ENCODE measurements around the gene DHRSX. TPM values are rescaled to one million over a fixed set of nuclear protein-coding genes. Genes with fewer than 3 reads are reported as not detected.

The DHRSX gene
- total and polyA plus RNA-seq, 2 of the 13 experiments (the other 11 are each of a cell fraction or from before 2014, with no cell fraction given) = 15.5 to 24.3 TPM

GRCh38 chrX:2387614-2388239 lies 113.0 kb downstream of the DHRSX start:
- Histone ChIP-seq H3K27ac (ENCODE audit: extremely low read length, insufficient read depth, low read length) (no peak overlapping the region), H4K20me1 (ENCODE audit: insufficient read depth, low read length) (no peaks in the 10 kb centered on the region; the same call in 1 of the 2 replicates), H3K9me3 (ENCODE audit: low read length) (no peaks in the 10 kb centered on the region), H3K4me2 (ENCODE audit: low read depth, low read length) (no peak overlapping the region), H3K79me2 (ENCODE audit: insufficient read depth, low read length) (no peaks in the 10 kb centered on the region), H3K9ac (ENCODE audit: insufficient read depth, low read depth, low read length) (no peak overlapping the region), H3K27me3 (ENCODE audit: control insufficient read depth in 1 of 2, insufficient read depth in 2 of 2, low read length in 2 of 2) (no peaks in the 10 kb centered on the region), H3K4me1 (ENCODE audit: insufficient read depth, low read length) (peaks cover 10% of the 10 kb centered on the region), H3K4me3 (replicated peaks in 1 of 3; ENCODE audit: insufficient read depth in 1 of 3, low read depth in 2 of 3, low read length in 3 of 3) (no peak overlapping the region), H2AFZ (ENCODE audit: low read length) (no peak overlapping the region), H3K36me3 (replicated peaks in 1 of 2; ENCODE audit: control insufficient read depth in 1 of 2, insufficient read depth in 2 of 2, low read length in 2 of 2) (peaks cover 0 to 3% of the 10 kb centered on the region in 2 experiments; a peak in 2 of 5 replicates)
- TF ChIP-seq, protein P1, sequence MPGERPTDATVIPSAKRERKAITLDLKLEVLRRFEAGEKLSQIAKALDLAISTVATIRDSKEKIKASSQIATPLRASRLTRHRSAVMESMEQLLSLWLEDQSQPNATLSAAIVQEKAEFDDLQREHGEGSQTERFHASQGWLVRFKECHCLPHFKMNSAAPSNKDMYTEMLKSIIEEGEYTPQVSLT (CRISPR knock-in tag; IDR thresholded peaks at IDR 0.05; ENCODE audit: borderline replicate concordance, low read depth) = no peak
- TF ChIP-seq MAFF (IDR thresholded peaks at IDR 0.05; ENCODE audit: low read depth, low read length) = no peak
- ChIA-PET CTCF (ENCODE audit: low intra/inter-chr PET ratio, low total read pairs) (no interaction called here), POLR2A (no interaction called here)
- intact Hi-C loops (cut with micrococcal nuclease; ENCODE audit: unreplicated experiment) = no loop called here
- 74% methylated on average over 6 of the region's 6 CpGs for WGBS (ENCODE audit: low lambda C conversion rate)
- no TSS peak for BruUV-seq (replicated peaks)
- ATAC-seq (no peak), DNase-seq (ENCODE audit: low spot score) (no peak), FAIRE-seq (no peak)
- in situ Hi-C loops (cut with HindIII; ENCODE audit: extremely low pct_ligation_motif_present, low pct_unique_long_range_greater_than_20kb) = no loop called here

DNA sequence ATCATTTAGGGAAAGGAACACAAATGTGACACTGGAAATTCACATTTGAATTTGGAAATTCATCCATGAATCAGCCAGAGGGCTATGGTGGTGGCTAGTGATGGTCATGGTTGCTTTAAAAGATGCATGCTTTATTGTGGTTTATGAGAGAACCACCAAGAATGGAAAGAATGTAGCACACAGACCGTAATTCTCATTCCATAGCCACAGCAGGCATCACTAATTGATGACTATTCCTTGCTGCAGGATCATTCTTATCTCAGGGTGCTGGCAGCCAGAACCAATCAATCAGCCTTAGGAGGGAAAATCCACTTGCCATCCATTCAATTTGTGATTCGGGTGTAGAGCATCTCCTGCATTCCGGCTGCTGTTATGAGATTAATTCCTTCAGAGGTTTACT lies 115.6 kb downstream of the DHRSX start:
- H2AFZ ChIP-seq (ENCODE audit: low read length) = no peak overlapping the region
- H3K36me3 ChIP-seq (replicated peaks in 1 of 2; ENCODE audit: control insufficient read depth in 1 of 2, insufficient read depth in 2 of 2, low read length in 2 of 2) = no peaks in the 10 kb centered on the region; a peak in 1 of 5 replicates
- no peak overlapping the region for H3K27ac ChIP-seq (ENCODE audit: extremely low read length, insufficient read depth, low read length)
- no peaks in the 10 kb centered on the region for H3K79me2 ChIP-seq (ENCODE audit: insufficient read depth, low read length)
- ChIA-PET CTCF (ENCODE audit: low intra/inter-chr PET ratio, low total read pairs) (no interaction called here), POLR2A (no interaction called here)
- 83% methylated on average over 3 of the region's 3 CpGs for WGBS (ENCODE audit: low lambda C conversion rate)
- FAIRE-seq = no peak
- intact Hi-C loops (cut with micrococcal nuclease; ENCODE audit: unreplicated experiment) (no loop called here), in situ Hi-C loops (cut with HindIII; ENCODE audit: extremely low pct_ligation_motif_present, low pct_unique_long_range_greater_than_20kb) (no loop called here)
- DNase-seq (ENCODE audit: low spot score) = no peak
- H3K9ac ChIP-seq (ENCODE audit: insufficient read depth, low read depth, low read length) = no peak overlapping the region
- no peak overlapping the region for H3K4me2 ChIP-seq (ENCODE audit: low read depth, low read length)
- no peaks in the 10 kb centered on the region for H3K4me1 ChIP-seq (ENCODE audit: insufficient read depth, low read length)
- BruUV-seq (replicated peaks) = no TSS peak
- H3K27me3 ChIP-seq (ENCODE audit: control insufficient read depth in 1 of 2, insufficient read depth in 2 of 2, low read length in 2 of 2) = no peaks in the 10 kb centered on the region
- ATAC-seq = no peak
- H3K9me3 ChIP-seq (ENCODE audit: low read length) = no peaks in the 10 kb centered on the region
- H4K20me1 ChIP-seq (ENCODE audit: insufficient read depth, low read length) = no peaks in the 10 kb centered on the region; the same call in 1 of the 2 replicates
- H3K4me3 ChIP-seq (replicated peaks in 1 of 3; ENCODE audit: insufficient read depth in 1 of 3, low read depth in 2 of 3, low read length in 3 of 3) = no peak overlapping the region
- TF ChIP-seq ZNF670 (CRISPR knock-in tag; IDR thresholded peaks at IDR 0.05; ENCODE audit: borderline replicate concordance) = no peak
- no peak for TF ChIP-seq RCOR2 (CRISPR knock-in tag; IDR thresholded peaks at IDR 0.05)
- TF ChIP-seq, protein P2, sequence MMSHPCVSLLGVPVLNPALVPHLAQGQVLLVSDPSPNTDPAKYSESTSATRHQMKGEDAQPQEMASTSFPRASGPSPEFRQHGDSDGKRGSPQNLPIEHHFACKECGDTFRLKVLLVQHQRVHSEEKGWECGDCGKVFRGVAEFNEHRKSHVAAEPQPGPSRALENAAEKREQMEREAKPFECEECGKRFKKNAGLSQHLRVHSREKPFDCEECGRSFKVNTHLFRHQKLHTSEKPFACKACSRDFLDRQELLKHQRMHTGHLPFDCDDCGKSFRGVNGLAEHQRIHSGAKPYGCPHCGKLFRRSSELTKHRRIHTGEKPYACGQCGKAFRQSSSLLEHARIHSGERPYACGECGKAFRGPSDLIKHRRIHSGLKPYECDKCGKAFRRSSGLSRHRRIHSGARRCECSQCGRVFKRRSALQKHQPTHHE (CRISPR knock-in tag; IDR thresholded peaks at IDR 0.05; ENCODE audit: borderline replicate concordance) = no peak
- TF ChIP-seq, protein P3, sequence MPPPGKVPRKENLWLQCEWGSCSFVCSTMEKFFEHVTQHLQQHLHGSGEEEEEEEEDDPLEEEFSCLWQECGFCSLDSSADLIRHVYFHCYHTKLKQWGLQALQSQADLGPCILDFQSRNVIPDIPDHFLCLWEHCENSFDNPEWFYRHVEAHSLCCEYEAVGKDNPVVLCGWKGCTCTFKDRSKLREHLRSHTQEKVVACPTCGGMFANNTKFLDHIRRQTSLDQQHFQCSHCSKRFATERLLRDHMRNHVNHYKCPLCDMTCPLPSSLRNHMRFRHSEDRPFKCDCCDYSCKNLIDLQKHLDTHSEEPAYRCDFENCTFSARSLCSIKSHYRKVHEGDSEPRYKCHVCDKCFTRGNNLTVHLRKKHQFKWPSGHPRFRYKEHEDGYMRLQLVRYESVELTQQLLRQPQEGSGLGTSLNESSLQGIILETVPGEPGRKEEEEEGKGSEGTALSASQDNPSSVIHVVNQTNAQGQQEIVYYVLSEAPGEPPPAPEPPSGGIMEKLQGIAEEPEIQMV (CRISPR knock-in tag; IDR thresholded peaks at IDR 0.05; ENCODE audit: low read depth) = no peak
- no peak for TF ChIP-seq IRF9 (CRISPR knock-in tag; IDR thresholded peaks at IDR 0.05; ENCODE audit: borderline replicate concordance)
- no peak for TF ChIP-seq NFE2L2 (IDR thresholded peaks at IDR 0.05; ENCODE audit: low read length)
- no peak for TF ChIP-seq ZZZ3 (CRISPR knock-in tag; IDR thresholded peaks at IDR 0.05; ENCODE audit: borderline replicate concordance)
- TF ChIP-seq ZNF710 (CRISPR knock-in tag; IDR thresholded peaks at IDR 0.05; ENCODE audit: borderline replicate concordance) = no peak
- TF ChIP-seq, protein P1 (CRISPR knock-in tag; IDR thresholded peaks at IDR 0.05; ENCODE audit: borderline replicate concordance, low read depth) = no peak

All from HepG2 (cell line).